DLD1 (cell line): ENCODE measurements around the gene ANTKMT.

Experiments
- in situ Hi-C: cut with HindIII; loops from 2 replicates; pipeline ENCODE4 v1.10.0; 2017; ENCODE audit warnings: low sequenced_read_pairs

ANTKMT gene

DNA sequence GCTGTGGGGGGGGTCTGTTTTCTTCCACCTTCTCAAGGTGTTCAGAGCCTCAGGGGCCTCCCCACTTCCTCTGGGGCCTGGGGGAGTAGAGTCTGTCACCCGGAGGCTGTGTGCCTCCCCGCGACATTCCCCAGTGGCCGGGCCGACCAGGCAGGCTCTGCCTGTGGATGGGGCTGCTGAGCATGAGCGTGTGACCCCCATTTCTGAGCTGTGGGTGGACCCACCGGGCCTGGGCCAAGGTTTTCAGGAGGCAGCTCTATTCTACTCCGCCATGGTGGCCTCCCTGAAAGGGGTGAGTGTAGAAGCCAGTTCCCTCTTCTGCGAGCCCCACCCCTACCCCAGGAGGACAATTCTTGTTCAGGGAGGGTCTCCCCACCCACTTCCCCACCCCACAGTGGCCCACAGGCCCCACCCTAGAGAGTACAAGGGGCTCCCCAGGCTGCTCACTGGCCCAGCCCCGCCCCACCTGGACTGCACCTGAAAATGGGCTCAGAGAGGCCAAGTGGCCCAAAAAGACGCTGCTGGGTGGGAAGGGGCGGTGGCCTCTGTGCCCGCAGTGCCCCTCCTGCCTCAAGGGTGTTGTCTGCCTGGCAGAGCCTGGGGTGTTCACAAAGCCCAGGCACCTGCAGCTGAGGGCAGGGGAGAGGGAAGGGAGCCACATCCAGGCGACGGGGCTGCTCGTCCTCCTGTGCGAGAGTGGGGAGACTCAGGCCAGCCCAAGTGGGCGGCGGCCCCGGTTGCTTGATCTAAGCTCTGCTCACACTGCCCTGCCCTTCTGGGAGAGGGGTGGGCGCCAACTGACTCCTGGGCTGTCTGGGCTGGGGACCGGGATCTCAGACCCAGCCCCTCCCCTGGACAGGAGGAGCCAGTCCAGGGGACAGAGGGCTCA lies 40.9 kb downstream of the ANTKMT start:
- in situ Hi-C loops, result no loop called here

DNA sequence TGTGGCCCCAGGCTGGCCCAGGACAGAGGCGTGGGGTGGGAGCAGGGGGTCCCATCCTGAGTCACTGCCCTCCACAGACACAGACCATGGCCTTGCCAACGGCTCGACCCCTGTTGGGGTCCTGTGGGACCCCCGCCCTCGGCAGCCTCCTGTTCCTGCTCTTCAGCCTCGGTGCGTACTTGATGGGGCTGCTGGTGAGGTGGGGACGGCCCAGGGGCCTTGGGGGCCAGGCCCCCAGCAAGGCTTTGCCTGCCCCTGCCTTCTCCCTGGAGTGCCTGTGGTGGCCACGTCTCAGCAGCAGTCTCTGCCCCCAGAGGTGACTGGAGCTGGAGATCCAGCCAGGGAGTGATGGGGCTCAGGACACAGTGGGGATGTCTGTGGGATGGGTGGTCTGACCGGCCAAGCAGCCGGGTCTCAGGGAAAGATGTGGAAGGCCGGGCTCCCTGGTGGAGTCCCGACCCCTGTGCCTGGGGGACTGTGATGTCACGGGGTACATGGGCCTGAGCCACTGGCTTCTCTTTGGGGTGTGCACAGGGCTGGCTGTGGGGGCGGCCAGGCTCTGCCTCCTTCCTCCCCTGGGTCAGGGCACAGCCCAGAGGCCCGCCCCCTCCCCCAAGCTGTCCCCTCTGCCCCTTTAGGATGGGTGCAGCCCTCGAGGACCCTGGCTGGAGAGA lies 41.8 kb downstream of the ANTKMT start:
- in situ Hi-C loops, result no loop called here

DNA sequence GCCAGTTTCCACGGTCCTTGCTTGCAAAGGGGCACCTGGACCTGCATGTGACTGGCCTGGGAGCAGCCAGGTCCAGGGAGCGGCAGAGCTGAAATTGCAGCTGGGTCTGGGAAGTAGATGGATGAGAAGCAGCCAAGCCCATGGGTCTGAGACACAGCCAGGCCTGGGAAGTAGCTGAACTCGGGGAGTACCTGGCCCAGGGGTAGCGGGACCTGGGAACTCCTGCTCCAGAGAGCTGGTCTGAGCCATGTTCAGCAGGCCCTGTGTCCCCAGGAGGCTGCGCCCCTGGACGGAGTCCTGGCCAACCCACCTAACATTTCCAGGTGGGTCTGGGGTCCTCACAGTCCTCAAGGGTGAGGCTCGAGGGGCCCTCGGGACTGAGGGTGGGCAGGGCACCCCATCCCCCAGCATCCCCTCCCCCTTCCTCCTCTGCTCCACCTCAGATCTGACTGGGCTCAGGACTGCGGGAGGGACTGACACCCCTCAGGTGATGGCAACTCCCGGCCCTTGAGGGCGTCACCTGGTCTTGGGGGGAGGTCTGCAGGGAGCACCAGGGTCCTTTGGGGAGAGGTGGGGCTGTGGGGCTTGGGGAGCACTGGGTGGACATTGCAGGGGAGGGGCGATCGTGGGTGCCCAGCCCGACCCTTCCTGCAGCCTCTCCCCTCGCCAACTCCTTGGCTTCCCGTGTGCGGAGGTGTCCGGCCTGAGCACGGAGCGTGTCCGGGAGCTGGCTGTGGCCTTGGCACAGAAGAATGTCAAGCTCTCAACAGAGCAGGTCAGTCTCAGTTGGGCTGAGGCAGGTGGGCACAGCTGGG lies 42.6 kb downstream of the ANTKMT start:
- in situ Hi-C loops, result no loop called here

DNA sequence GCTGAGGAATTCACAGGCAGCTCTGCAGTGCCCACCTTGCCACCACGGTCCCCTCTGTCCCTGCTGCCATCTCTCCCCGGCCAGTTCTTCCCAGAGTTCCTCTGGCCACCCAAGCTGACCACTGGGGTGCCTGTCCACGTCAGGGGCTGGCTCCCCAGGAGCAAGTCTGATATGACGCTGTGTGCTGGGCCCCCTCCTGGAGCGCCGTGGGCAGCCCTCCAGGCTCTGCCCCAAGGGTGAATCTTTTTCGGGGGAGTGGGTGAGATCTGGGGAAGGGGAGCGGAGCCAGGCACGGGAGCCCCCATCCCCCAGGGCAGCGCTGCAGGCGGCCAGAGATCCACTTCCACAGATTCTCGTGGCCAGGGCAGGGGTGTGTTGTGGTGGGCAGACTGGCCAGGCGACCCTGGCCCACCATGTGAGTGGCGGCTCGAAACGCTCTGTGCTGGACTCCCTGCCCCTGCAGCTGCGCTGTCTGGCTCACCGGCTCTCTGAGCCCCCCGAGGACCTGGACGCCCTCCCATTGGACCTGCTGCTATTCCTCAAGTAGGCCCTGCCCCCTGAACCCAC lies 43.3 kb downstream of the ANTKMT start:
- in situ Hi-C loops, result no loop called here

DNA sequence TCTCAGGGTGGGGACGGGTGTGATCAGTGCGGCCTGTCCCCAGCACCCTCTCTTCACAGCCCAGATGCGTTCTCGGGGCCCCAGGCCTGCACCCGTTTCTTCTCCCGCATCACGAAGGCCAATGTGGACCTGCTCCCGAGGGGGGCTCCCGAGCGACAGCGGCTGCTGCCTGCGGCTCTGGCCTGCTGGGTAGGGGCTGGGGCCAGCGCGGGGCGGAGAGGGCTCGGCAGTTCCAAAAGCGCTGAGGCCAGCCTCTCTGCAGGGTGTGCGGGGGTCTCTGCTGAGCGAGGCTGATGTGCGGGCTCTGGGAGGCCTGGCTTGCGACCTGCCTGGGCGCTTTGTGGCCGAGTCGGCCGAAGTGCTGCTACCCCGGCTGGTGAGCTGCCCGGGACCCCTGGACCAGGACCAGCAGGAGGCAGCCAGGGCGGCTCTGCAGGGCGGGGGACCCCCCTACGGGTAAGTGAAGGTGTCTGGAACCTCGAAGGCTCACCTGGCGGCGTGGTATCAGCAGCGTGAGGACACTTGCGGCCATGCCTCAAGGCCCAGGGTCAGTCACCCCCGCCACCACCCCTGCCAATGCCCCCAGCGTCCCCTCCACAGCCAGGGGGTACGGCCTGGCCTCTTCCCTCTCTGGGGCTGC lies 44.0 kb downstream of the ANTKMT start:
- in situ Hi-C loops, result no loop called here

DNA sequence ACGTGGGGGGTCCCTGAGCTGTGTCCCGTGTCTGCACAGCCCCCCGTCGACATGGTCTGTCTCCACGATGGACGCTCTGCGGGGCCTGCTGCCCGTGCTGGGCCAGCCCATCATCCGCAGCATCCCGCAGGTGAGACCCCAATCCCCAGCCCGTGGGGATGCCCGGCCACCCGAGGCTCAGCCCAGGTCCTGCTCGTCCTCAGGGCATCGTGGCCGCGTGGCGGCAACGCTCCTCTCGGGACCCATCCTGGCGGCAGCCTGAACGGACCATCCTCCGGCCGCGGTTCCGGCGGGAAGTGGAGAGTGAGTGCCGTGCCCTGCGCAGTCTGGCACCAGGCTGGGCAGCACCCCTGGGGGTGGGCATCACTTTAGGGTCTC lies 44.5 kb downstream of the ANTKMT start:
- in situ Hi-C loops, result no loop called here

DNA sequence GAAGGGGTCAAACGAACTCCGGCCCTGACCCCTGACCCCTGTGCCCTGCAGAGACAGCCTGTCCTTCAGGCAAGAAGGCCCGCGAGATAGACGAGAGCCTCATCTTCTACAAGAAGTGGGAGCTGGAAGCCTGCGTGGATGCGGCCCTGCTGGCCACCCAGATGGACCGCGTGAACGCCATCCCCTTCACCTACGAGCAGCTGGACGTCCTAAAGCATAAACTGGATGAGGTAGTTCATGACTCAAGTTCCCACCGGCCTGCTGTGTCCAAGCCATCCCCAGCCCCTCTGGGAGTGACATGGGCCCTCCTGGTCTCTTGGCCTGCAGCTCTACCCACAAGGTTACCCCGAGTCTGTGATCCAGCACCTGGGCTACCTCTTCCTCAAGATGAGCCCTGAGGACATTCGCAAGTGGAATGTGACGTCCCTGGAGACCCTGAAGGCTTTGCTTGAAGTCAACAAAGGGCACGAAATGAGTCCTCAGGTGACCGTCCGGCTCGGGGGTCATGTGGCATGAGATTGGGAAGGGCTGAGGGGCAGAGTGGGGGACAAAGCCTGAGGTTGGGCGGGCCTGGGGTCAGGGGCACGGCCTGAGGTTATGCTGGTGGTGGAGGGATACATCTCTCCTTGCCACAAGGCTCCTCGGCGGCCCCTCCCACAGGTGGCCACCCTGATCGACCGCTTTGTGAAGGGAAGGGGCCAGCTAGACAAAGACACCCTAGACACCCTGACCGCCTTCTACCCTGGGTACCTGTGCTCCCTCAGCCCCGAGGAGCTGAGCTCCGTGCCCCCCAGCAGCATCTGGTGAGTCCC lies 45.3 kb downstream of the ANTKMT start:
- in situ Hi-C loops, result no loop called here

DNA sequence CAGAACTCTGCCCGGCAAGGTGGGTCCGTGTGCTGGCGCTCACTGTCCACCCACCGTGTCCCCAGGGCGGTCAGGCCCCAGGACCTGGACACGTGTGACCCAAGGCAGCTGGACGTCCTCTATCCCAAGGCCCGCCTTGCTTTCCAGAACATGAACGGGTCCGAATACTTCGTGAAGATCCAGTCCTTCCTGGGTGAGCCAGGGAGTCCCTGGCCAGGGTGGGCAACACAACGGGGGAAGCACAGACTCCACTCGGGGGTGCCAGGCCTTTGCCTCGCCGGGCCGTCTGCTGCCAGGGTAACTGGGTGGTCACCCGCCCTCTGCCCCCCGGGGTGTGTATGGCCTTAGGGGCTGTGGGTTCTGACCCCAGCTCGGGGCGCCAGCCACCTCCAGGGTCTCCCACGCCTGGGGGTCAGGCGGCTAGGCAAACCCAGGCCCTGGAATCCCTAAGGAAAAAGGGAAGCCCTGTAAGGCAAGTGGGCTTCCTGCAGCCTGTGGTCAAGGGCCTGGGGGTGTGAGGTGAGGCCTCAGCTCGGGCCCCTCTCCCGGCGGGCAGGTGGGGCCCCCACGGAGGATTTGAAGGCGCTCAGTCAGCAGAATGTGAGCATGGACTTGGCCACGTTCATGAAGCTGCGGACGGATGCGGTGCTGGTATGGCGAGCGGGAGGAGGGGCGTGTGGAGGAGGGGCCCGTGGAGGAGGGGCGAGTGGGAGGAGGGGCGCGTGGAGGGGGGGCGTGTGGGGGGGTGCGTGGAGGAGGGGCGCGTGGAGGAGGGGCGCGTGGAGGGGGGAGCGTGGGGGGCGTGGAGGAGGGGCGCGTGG lies 46.1 kb downstream of the ANTKMT start:
- in situ Hi-C loops, result no loop called here

DNA sequence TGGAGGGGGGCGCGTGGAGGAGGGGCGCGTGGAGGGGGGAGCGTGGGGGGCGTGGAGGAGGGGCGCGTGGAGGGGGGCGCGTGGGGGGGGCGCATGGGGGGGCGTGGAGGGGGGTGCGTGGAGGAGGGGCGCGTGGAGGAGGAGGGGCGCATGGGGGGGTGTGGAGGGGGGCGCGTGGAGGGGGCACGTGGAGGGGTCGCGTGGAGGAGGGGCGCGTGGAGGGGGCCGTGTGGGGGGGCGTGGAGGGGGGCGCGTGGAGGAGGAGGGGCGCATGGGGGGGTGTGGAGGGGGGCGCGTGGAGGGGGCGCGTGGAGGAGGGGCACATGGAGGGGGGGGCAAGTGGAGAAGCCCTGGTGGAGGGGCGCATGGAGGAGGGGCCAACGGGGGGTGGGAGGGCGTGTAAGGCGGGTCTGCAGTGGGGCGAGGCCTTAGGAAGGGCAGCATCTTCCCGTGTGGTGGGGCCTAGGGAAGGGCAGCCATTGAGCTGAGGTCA lies 46.8 kb downstream of the ANTKMT start:
- in situ Hi-C loops, result no loop called here

DNA sequence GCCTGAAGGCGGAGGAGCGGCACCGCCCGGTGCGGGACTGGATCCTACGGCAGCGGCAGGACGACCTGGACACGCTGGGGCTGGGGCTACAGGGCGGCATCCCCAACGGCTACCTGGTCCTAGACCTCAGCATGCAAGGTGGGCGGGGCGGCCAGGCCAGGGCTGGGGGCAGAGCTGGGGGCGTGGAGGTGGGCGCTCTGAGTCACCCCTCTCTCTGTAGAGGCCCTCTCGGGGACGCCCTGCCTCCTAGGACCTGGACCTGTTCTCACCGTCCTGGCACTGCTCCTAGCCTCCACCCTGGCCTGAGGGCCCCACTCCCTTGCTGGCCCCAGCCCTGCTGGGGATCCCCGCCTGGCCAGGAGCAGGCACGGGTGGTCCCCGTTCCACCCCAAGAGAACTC lies 47.5 kb downstream of the ANTKMT start:
- in situ Hi-C loops, result no loop called here

DNA sequence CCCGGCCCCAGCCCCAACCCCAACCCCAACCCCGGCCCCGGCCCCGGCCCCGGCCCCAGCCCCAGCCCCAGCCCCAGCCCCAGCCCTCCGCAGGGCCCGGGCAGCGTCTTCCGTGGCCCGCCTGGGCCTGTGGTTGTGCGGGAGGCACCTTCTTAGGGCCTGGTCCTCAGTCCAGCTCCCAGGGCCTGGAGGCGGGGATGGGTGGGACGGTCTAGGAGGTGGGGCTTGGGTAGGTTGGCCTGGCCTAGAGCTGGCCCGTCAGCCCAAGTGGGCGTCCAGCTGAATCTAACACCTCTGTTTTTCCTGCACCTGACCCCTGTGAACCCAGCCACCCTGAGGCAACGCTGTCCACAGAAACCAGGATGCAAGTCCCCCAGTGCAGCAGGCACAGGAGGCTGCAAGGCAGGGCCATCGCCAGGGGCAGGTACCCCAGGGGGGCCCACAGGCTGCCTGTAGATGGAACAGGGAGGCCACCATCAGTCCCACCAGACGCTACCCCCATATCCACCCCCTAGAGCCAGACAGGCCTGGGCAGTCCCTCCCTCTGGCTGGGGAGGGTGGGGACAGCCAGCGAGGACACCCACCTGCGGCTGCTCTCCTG lies 48.3 kb downstream of the ANTKMT start:
- in situ Hi-C loops, result no loop called here

DNA sequence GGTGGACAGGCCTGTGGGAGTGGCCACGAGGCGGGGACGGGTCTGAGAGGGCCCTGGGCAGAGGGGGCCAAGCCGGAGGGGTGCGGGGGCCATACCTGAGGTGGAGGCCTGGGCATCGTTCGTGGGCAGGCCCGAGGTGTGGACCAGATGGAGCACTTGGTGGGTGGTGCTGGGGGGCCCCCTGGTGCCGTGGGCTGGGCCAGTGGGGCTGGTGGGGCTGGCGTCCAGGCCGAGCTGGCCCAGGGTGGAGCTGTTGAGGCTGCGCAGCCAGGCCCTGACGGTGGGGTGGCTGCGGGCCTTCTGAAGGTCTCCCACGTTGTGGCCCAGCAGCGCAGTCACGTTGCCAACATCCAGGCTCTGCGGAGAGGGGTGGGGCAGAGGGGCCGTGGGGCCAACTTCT lies 49.0 kb downstream of the ANTKMT start:
- in situ Hi-C loops, result no loop called here

DNA sequence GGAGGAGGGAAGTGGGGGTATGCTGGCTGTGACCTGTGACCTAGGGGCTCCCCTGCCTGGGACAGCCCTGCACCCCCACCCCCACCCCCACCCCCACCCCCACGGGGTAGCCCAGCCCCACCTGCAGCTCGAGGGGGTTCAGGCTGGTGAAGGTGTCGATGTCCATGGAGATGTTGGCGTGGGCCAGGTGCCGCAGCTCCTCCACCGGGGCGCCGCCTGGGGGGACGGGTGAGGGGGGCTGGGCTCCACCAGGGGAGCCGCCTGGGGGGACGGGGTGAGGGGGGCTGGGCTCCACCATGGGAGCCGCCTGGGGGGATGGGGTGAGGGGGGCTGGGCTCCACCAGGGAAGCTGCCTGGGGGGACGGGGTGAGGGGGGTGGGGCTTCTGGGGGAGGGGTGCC lies 49.5 kb downstream of the ANTKMT start:
- in situ Hi-C loops, result no loop called here
